K562 (cell line): ENCODE data around the gene JUNB. TPM values are rescaled to one million over a fixed set of nuclear protein-coding genes. Genes with fewer than 3 reads are reported as not detected.

Experiments
- DNMT1 ChIP-seq: fragments of 450-650 bp; IDR thresholded peaks from 2 replicates; pipeline ENCODE4 v1.6.1; 2016; ENCODE audit warnings: antibody characterized with exemption, mild to moderate bottlenecking
- KDM2B ChIP-seq: fragments of 250-450 bp; sonication (Bioruptor Pico); IDR thresholded peaks from 2 replicates; pipeline ENCODE4 v1.8.0; 2021; ENCODE audit warnings: mild to moderate bottlenecking, moderate library complexity
- MAFF ChIP-seq: IDR thresholded peaks from 2 replicates; pipeline ENCODE4 v1.6.1; 2012; ENCODE audit warnings: low read length, improper control_type of control experiment
- MAFG ChIP-seq: fragments of 450-650 bp; conservative IDR thresholded peaks from 2 replicates; pipeline ENCODE4 v1.6.1; 2016; ENCODE audit warnings: missing genetic modification characterization, missing compliant biosample characterization
- MAZ ChIP-seq, 2 experiments: fragments of 450-650 bp in 1 of 2; sonication (generic) in 1 of 2; formaldehyde crosslinking; IDR thresholded peaks in 1 of 2; conservative IDR thresholded peaks in 1 of 2; 2 replicates each; pipeline versions ENCODE4 v1.4.0 to v1.5.0; 2020; ENCODE audit warnings: mild to moderate bottlenecking in 1 of 2, missing genetic modification reagents in 1 of 2
- NFE2L1 ChIP-seq: fragments of 450-650 bp; IDR thresholded peaks from 2 replicates; pipeline ENCODE4 v1.6.1; 2016; ENCODE audit warnings: missing genetic modification characterization, low read depth, mild to moderate bottlenecking, missing compliant biosample characterization, moderate library complexity, borderline replicate concordance
- PTTG1 ChIP-seq: fragments of 450-650 bp; IDR thresholded peaks from 2 replicates; pipeline ENCODE4 v1.6.1; 2016; ENCODE audit warnings: low read depth, mild to moderate bottlenecking, missing genetic modification characterization, missing compliant biosample characterization
- PYGO2 ChIP-seq: fragments of 450-650 bp; IDR thresholded peaks from 2 replicates; pipeline ENCODE4 v1.6.1; 2016; ENCODE audit warnings: mild to moderate bottlenecking, missing genetic modification characterization, moderate library complexity, missing compliant biosample characterization
- RNF2 ChIP-seq: sonication (generic); IDR thresholded peaks from 2 replicates; pipeline ENCODE4 v1.6.1; 2016
- SIRT6 ChIP-seq: IDR thresholded peaks from one replicate; pipeline ENCODE4 v1.6.1; 2012; ENCODE audit warnings: low read depth, mild to moderate bottlenecking, control low read depth, inconsistent platforms, low read length, moderate library complexity
- SNIP1 ChIP-seq: fragments of 450-650 bp; IDR thresholded peaks from 2 replicates; pipeline ENCODE4 v1.7.1; 2017; ENCODE audit warnings: low read depth, mild to moderate bottlenecking
- THRAP3 ChIP-seq: fragments of 450-650 bp; IDR thresholded peaks from 2 replicates; pipeline ENCODE4 v1.6.1; 2016; ENCODE audit warnings: mild to moderate bottlenecking, inconsistent platforms, borderline replicate concordance
- ZNF175 ChIP-seq: fragments of 200-800 bp; sonication (Bioruptor generic); IDR thresholded peaks from 2 replicates; pipeline ENCODE4 v1.6.1; 2016; ENCODE audit warnings: low read depth, mild to moderate bottlenecking, missing genetic modification characterization, missing compliant biosample characterization
- ZNF431 ChIP-seq: sonication (generic); formaldehyde crosslinking; IDR thresholded peaks from 2 replicates; pipeline ENCODE4 v1.8.0; 2022; ENCODE audit warnings: mild to moderate bottlenecking, missing genetic modification reagents
- ZNF436 ChIP-seq: fragments of 250-450, 450-650 bp; sonication (Bioruptor Pico); formaldehyde crosslinking; IDR thresholded peaks from 2 replicates; pipeline ENCODE4 v1.7.0; 2020; ENCODE audit warnings: mild to moderate bottlenecking
- ZNF445 ChIP-seq: fragments of 250-450 bp; sonication (Bioruptor Pico); IDR thresholded peaks from 2 replicates; pipeline ENCODE4 v1.4.0; 2020; ENCODE audit warnings: low read depth, mild to moderate bottlenecking, moderate library complexity
- ZNF830 ChIP-seq: fragments of 250-450 bp; sonication (Bioruptor Pico); IDR thresholded peaks from 2 replicates; pipeline ENCODE4 v1.5.0; 2021; ENCODE audit warnings: mild to moderate bottlenecking
- polyA plus RNA-seq, 8 experiments: library from polyadenylated mRNA; depleted of rRNA in 4 of 8; stranded (reverse) in 5 of 8; unstranded in 3 of 8; fragments of >200 nt; fragmentation: Nextera tagmentation in 2 of 8; fragmentation: Illumina TruSeq in 1 of 8; extraction: Ambion mirVana in 2 of 8; extraction: Trizol in 1 of 8; gene quantifications; 2 replicates each; pipeline versions ENCODE4 v1.2.1 to v1.2.3, GENCODE V29; 2011 to 2014; ENCODE audit warnings: inconsistent platforms in 1 of 8, missing spikeins in 1 of 8
- total RNA-seq, 7 experiments: library from RNA; depleted of rRNA in 6 of 7; stranded (reverse); fragments of >200 nt in 6 of 7; fragmentation: Illumina TruSeq in 2 of 7; extraction: Trizol in 2 of 7; gene quantifications; 2 replicates each; pipeline versions ENCODE4 v1.2.1 to v1.2.3, GENCODE V29; 2011 to 2021; ENCODE audit warnings: low replicate concordance in 1 of 7
- TF ChIP-seq, protein P1 (sequence below): sonication (generic); formaldehyde crosslinking; IDR thresholded peaks from 2 replicates; pipeline ENCODE4 v1.8.0; 2023; ENCODE audit warnings: mild to moderate bottlenecking, missing genetic modification reagents
- TF ChIP-seq, protein P2 (sequence below): fragments of 450-650 bp; formaldehyde crosslinking; IDR thresholded peaks from 2 replicates; pipeline ENCODE4 v1.4.0; 2020; ENCODE audit warnings: mild to moderate bottlenecking, moderate library complexity
- TF ChIP-seq, protein P3 (sequence below): fragments of 450-650 bp; IDR thresholded peaks from 2 replicates; pipeline ENCODE4 v1.7.1; 2018; ENCODE audit warnings: mild to moderate bottlenecking, low read depth; ENCODE audit not compliant: partially characterized antibody
- TF ChIP-seq, protein P4 (sequence below): sonication (generic); formaldehyde crosslinking; IDR thresholded peaks from 2 replicates; pipeline ENCODE4 v1.8.0; 2022; ENCODE audit warnings: mild to moderate bottlenecking, missing genetic modification reagents
- TF ChIP-seq, protein P5 (sequence below): IDR thresholded peaks from 3 replicates; pipeline ENCODE4 v1.6.1; 2011; ENCODE audit warnings: borderline replicate concordance, mild to moderate bottlenecking; ENCODE audit not compliant: insufficient read length, insufficient read depth

The JUNB gene
- total and polyA plus RNA-seq, 9 of the 15 experiments (the other 6 are each of a cell fraction or from before 2014, with no cell fraction given): 0.23 to 88.1 (median 13.1) TPM

DNA sequence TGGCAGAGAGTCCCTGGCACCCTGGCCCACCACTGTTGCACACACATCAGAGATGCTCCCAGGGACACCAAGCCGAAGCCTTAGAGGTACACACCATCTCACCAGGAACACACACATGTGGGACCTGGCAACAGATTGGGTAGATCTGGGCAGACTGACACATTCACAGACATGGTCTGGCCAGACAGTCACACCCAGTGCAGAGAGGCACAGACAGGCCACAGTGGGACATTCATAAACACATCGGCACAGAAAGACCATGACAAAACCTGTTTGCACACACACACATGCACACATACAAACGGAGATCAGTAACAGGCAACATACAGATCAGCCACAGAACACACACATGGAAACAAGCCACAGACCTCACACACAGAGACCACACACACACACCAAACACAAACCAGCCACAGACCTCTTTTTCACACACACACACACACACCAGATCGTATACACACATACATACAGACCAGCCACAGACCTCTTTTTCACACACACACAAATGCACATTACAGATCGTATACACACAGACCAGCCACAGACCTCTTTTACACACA lies 6.3 kb upstream of the JUNB start (continued):
- TF ChIP-seq ZNF436 (CRISPR knock-in tag) (no peak), RNF2 (no peak), THRAP3 (peak; percentile 76; the same call in 1 of the 2 replicates), PTTG1 (no peak), ZNF445 (CRISPR knock-in tag) (no peak), NFE2L1 (tag) (no peak), MAZ (CRISPR knock-in tag; conservative IDR thresholded peaks at IDR 0.05 in 1 of 2, IDR thresholded peaks at IDR 0.05 in 1 of 2) (no peak; a peak in 1 of 4 replicates), SIRT6 (no peak), PYGO2 (no peak), MAFF (no peak), KDM2B (CRISPR knock-in tag) (no peak), DNMT1 (no peak), SNIP1 (no peak), ZNF175 (CRISPR knock-in tag) (no peak), ZNF830 (CRISPR knock-in tag) (no peak), MAFG (tag) (no peak), ZNF431 (CRISPR knock-in tag) (no peak)
- TF ChIP-seq, protein P1, sequence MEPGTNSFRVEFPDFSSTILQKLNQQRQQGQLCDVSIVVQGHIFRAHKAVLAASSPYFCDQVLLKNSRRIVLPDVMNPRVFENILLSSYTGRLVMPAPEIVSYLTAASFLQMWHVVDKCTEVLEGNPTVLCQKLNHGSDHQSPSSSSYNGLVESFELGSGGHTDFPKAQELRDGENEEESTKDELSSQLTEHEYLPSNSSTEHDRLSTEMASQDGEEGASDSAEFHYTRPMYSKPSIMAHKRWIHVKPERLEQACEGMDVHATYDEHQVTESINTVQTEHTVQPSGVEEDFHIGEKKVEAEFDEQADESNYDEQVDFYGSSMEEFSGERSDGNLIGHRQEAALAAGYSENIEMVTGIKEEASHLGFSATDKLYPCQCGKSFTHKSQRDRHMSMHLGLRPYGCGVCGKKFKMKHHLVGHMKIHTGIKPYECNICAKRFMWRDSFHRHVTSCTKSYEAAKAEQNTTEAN (CRISPR knock-in tag): no peak
- TF ChIP-seq, protein P2, sequence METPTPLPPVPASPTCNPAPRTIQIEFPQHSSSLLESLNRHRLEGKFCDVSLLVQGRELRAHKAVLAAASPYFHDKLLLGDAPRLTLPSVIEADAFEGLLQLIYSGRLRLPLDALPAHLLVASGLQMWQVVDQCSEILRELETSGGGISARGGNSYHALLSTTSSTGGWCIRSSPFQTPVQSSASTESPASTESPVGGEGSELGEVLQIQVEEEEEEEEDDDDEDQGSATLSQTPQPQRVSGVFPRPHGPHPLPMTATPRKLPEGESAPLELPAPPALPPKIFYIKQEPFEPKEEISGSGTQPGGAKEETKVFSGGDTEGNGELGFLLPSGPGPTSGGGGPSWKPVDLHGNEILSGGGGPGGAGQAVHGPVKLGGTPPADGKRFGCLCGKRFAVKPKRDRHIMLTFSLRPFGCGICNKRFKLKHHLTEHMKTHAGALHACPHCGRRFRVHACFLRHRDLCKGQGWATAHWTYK (CRISPR knock-in tag): 0 out of 2 replicates have a peak, but pooled peaks have one; percentile 63
- TF ChIP-seq, protein P3, sequence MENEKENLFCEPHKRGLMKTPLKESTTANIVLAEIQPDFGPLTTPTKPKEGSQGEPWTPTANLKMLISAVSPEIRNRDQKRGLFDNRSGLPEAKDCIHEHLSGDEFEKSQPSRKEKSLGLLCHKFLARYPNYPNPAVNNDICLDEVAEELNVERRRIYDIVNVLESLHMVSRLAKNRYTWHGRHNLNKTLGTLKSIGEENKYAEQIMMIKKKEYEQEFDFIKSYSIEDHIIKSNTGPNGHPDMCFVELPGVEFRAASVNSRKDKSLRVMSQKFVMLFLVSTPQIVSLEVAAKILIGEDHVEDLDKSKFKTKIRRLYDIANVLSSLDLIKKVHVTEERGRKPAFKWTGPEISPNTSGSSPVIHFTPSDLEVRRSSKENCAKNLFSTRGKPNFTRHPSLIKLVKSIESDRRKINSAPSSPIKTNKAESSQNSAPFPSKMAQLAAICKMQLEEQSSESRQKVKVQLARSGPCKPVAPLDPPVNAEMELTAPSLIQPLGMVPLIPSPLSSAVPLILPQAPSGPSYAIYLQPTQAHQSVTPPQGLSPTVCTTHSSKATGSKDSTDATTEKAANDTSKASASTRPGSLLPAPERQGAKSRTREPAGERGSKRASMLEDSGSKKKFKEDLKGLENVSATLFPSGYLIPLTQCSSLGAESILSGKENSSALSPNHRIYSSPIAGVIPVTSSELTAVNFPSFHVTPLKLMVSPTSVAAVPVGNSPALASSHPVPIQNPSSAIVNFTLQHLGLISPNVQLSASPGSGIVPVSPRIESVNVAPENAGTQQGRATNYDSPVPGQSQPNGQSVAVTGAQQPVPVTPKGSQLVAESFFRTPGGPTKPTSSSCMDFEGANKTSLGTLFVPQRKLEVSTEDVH: no peak
- TF ChIP-seq, protein P4, sequence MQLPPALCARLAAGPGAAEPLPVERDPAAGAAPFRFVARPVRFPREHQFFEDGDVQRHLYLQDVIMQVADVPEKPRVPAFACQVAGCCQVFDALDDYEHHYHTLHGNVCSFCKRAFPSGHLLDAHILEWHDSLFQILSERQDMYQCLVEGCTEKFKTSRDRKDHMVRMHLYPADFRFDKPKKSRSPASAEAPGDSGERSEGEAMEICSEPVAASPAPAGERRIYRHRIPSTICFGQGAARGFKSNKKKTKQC (CRISPR knock-in tag): no peak
- TF ChIP-seq, protein P5, sequence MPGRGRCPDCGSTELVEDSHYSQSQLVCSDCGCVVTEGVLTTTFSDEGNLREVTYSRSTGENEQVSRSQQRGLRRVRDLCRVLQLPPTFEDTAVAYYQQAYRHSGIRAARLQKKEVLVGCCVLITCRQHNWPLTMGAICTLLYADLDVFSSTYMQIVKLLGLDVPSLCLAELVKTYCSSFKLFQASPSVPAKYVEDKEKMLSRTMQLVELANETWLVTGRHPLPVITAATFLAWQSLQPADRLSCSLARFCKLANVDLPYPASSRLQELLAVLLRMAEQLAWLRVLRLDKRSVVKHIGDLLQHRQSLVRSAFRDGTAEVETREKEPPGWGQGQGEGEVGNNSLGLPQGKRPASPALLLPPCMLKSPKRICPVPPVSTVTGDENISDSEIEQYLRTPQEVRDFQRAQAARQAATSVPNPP: no peak
